ENCODE measurements around the gene ZNF738.

ZNF738 gene

GRCh38 chr19:21423057-21424041 lies 64.5 kb downstream of the ZNF738 start:
- no peak for DNase-seq (ENCODE audit: low spot score)
